Fibroblast of pulmonary artery (primary cell): ENCODE results near the gene WWOX.

ENCODE experiments used
- DNase-seq: peaks from one replicate; pipeline ENCODE4 v3.0.0-alpha.2; 2010; ENCODE audit warnings: low read depth
- H3K4me3 ChIP-seq: replicated peaks from 2 replicates; pipeline ENCODE4 v1.5.1; 2011; ENCODE audit warnings: low read depth, mild to moderate bottlenecking, control low read depth, low read length, moderate library complexity
- TF ChIP-seq, protein P1 (sequence below): IDR thresholded peaks from 2 replicates; pipeline ENCODE4 v1.5.1; 2011; ENCODE audit warnings: mild to moderate bottlenecking, control low read depth, low read length, inconsistent platforms; ENCODE audit errors: missing control alignments

Gene WWOX

GRCh38 chr16:78760611-78761010 is 661.2 kb downstream of the WWOX start:
- DNase-seq = no peak
- TF ChIP-seq, protein P1, sequence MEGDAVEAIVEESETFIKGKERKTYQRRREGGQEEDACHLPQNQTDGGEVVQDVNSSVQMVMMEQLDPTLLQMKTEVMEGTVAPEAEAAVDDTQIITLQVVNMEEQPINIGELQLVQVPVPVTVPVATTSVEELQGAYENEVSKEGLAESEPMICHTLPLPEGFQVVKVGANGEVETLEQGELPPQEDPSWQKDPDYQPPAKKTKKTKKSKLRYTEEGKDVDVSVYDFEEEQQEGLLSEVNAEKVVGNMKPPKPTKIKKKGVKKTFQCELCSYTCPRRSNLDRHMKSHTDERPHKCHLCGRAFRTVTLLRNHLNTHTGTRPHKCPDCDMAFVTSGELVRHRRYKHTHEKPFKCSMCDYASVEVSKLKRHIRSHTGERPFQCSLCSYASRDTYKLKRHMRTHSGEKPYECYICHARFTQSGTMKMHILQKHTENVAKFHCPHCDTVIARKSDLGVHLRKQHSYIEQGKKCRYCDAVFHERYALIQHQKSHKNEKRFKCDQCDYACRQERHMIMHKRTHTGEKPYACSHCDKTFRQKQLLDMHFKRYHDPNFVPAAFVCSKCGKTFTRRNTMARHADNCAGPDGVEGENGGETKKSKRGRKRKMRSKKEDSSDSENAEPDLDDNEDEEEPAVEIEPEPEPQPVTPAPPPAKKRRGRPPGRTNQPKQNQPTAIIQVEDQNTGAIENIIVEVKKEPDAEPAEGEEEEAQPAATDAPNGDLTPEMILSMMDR = no peak
- no peak overlapping the region for H3K4me3 ChIP-seq

DNA sequence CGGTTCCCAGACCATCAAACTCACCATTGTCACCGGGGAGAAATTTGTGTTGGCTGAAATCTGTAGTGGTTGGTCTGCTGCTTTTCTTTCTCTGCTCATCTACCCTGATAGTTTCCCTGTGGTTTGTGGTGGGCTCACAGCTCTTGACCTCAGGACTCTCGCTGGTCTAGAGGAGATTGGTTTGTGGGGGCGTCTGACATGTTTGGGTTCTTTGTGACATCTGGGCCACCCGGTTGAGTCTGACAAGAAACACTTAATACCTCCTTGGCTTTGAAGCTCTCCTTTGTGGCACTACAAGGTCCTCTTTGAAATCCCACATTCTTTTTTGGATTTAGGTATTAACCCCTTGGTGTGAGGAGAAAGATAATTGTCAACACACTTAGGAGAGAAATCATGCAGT is 662.0 kb downstream of the WWOX start:
- TF ChIP-seq, protein P1 = no peak
- H3K4me3 ChIP-seq = no peak overlapping the region
- DNase-seq = no peak

- no peak overlapping the region for H3K4me3 ChIP-seq
- no peak for DNase-seq
- TF ChIP-seq, protein P1 = no peak
Observed at GRCh38 chr16:78762222-78762621, 662.8 kb downstream of the WWOX start.

GRCh38 chr16:78763821-78764440 is 664.5 kb downstream of the WWOX start:
- H3K4me3 ChIP-seq = no peak overlapping the region
- no peak for DNase-seq
- TF ChIP-seq, protein P1 = no peak

DNA sequence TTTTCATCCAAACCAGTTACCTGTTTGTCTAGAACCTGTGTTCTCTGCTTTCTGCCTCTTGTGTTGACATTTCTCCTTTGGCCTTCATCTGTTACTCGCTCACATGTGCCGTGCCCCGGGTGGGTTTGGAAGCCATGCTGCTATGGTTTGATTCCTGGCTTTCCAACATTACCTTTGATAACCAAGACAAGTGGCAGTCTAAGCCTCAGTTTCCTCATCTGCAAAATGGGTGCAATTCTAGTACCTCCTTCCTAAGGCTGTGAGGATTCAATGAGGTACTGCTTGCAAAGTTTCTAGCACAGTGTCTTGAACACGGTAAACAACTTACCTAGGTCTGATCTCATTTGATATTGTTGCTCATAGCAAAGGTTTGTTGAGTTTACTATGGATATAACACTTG is 665.0 kb downstream of the WWOX start:
- no peak for DNase-seq
- H3K4me3 ChIP-seq = no peak overlapping the region
- TF ChIP-seq, protein P1 = no peak

DNA sequence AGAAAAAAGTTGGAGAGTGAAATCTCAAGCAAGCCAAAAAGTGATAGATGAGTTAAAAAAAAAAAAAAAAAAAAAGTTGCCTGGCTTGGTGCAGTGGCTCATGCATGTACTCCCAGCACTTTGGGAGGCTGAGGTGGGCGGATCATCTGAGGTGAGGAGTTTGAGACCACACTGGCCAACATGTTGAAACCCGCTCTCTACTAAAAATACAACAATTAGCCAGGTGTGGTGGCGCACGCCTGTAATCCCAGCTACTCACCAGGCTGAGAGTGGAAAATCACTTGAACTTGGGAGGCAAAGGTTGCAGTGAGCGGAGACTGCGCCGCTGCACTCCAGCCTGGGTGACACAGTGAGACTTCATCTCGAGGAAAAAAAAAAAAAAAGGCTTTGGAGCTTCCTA is 668.8 kb downstream of the WWOX start:
- no peak overlapping the region for H3K4me3 ChIP-seq
- DNase-seq = no peak
- TF ChIP-seq, protein P1 = no peak

GRCh38 chr16:78768718-78769117 is 669.3 kb downstream of the WWOX start:
- TF ChIP-seq, protein P1 = no peak
- H3K4me3 ChIP-seq = no peak overlapping the region

More at GRCh38 chr16:78768718-78769117, 669.3 kb downstream of the WWOX start:
- DNase-seq = no peak
